H1 (cell line): Measurements from ENCODE around the gene ITGA5. TPM values are rescaled to one million over a fixed set of nuclear protein-coding genes. Genes with fewer than 3 reads are reported as not detected.

Source experiments
- RFX5 ChIP-seq: IDR thresholded peaks from 2 replicates; pipeline ENCODE4 v1.6.1; 2011; ENCODE audit warnings: low read depth, low read length, improper control_type of control experiment, borderline replicate concordance
- polyA plus RNA-seq, 7 experiments: library from polyadenylated mRNA; depleted of rRNA in 3 of 7; stranded (reverse) in 5 of 7; unstranded in 2 of 7; fragments of >200 nt in 5 of 7; fragments of 200-250 nt in 2 of 7; gene quantifications; 1 replicate in 5 of 7; 2 replicates in 1 of 7; 4 replicates in 1 of 7; pipeline versions ENCODE4 v1.2.1 to v1.2.3, GENCODE V29; 2011 to 2013; ENCODE audit warnings: missing spikeins in 2 of 7, mixed read lengths in 2 of 7
- total RNA-seq: library from RNA; stranded (reverse); fragmentation: NEBNext Ultra II Directional; extraction: Animal tissue kit (Norgen Biotek cat#: 25700); gene quantifications from 2 replicates; pipeline ENCODE4 v1.2.1, GENCODE V29; 2021
- TF ChIP-seq, protein P1 (sequence below): fragments of 300-600 bp; sonication (generic); IDR thresholded peaks from 2 replicates; pipeline ENCODE4 v1.7.1; 2012; ENCODE audit warnings: low read length, moderate library complexity, mild to moderate bottlenecking, inconsistent platforms; ENCODE audit not compliant: insufficient replicate concordance

ITGA5 gene
- total and polyA plus RNA-seq, 2 of the 8 experiments (the other 6 are each of a cell fraction or from before 2014, with no cell fraction given), result 11.6 to 19.4 TPM

DNA sequence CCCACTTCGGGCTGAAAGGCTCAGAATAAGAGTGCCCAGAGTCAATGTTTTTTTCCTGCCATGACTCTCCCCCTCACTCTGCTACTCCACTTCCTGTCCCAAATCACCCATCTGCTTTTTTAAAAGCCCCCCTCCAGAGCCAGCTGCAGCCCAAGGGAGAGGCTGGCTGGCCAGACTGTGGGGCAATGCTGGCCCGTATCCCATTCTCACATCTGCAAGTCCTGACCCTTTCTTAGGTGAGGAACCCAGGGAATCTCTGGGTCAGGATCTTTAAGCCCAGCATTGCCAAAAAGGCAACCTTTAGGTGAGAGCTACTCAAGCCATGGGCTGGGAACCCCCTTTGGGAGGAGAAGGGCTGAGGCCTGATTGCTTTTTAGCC, 1.7 kb upstream of the ITGA5 start (continued):
- TF ChIP-seq, protein P1, sequence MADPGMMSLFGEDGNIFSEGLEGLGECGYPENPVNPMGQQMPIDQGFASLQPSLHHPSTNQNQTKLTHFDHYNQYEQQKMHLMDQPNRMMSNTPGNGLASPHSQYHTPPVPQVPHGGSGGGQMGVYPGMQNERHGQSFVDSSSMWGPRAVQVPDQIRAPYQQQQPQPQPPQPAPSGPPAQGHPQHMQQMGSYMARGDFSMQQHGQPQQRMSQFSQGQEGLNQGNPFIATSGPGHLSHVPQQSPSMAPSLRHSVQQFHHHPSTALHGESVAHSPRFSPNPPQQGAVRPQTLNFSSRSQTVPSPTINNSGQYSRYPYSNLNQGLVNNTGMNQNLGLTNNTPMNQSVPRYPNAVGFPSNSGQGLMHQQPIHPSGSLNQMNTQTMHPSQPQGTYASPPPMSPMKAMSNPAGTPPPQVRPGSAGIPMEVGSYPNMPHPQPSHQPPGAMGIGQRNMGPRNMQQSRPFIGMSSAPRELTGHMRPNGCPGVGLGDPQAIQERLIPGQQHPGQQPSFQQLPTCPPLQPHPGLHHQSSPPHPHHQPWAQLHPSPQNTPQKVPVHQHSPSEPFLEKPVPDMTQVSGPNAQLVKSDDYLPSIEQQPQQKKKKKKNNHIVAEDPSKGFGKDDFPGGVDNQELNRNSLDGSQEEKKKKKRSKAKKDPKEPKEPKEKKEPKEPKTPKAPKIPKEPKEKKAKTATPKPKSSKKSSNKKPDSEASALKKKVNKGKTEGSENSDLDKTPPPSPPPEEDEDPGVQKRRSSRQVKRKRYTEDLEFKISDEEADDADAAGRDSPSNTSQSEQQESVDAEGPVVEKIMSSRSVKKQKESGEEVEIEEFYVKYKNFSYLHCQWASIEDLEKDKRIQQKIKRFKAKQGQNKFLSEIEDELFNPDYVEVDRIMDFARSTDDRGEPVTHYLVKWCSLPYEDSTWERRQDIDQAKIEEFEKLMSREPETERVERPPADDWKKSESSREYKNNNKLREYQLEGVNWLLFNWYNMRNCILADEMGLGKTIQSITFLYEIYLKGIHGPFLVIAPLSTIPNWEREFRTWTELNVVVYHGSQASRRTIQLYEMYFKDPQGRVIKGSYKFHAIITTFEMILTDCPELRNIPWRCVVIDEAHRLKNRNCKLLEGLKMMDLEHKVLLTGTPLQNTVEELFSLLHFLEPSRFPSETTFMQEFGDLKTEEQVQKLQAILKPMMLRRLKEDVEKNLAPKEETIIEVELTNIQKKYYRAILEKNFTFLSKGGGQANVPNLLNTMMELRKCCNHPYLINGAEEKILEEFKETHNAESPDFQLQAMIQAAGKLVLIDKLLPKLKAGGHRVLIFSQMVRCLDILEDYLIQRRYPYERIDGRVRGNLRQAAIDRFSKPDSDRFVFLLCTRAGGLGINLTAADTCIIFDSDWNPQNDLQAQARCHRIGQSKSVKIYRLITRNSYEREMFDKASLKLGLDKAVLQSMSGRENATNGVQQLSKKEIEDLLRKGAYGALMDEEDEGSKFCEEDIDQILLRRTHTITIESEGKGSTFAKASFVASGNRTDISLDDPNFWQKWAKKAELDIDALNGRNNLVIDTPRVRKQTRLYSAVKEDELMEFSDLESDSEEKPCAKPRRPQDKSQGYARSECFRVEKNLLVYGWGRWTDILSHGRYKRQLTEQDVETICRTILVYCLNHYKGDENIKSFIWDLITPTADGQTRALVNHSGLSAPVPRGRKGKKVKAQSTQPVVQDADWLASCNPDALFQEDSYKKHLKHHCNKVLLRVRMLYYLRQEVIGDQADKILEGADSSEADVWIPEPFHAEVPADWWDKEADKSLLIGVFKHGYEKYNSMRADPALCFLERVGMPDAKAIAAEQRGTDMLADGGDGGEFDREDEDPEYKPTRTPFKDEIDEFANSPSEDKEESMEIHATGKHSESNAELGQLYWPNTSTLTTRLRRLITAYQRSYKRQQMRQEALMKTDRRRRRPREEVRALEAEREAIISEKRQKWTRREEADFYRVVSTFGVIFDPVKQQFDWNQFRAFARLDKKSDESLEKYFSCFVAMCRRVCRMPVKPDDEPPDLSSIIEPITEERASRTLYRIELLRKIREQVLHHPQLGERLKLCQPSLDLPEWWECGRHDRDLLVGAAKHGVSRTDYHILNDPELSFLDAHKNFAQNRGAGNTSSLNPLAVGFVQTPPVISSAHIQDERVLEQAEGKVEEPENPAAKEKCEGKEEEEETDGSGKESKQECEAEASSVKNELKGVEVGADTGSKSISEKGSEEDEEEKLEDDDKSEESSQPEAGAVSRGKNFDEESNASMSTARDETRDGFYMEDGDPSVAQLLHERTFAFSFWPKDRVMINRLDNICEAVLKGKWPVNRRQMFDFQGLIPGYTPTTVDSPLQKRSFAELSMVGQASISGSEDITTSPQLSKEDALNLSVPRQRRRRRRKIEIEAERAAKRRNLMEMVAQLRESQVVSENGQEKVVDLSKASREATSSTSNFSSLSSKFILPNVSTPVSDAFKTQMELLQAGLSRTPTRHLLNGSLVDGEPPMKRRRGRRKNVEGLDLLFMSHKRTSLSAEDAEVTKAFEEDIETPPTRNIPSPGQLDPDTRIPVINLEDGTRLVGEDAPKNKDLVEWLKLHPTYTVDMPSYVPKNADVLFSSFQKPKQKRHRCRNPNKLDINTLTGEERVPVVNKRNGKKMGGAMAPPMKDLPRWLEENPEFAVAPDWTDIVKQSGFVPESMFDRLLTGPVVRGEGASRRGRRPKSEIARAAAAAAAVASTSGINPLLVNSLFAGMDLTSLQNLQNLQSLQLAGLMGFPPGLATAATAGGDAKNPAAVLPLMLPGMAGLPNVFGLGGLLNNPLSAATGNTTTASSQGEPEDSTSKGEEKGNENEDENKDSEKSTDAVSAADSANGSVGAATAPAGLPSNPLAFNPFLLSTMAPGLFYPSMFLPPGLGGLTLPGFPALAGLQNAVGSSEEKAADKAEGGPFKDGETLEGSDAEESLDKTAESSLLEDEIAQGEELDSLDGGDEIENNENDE, result no peak
- TF ChIP-seq RFX5, result no peak
- TF ChIP-seq, all 59 proteins: peak for 0
